OCI-LY7 (cell line): ENCODE data around the gene REEP5. TPM values are rescaled to one million over a fixed set of nuclear protein-coding genes. Genes with fewer than 3 reads are reported as not detected.

Experiments used
- BruUV-seq: library from RNA; stranded (reverse); fragments of 400-500 nt; replicated peaks from 2 replicates; lab custom pipeline; 2021; lab: Mats Ljungman, UMichigan
- CTCF ChIA-PET: fragments of 300-600 bp; sonication (Branson Sonifier 250); formaldehyde crosslinking; loops from one replicate; lab custom pipeline; 2022; ENCODE audit warnings: antibody characterized with exemption; ENCODE audit not compliant: unreplicated experiment; lab: Charles Lee
- POLR2A ChIA-PET: fragments of 300-600 bp; sonication (Branson Sonifier 250); formaldehyde crosslinking; loops from one replicate; lab custom pipeline; 2022; ENCODE audit warnings: antibody characterized with exemption; lab: Charles Lee
- DNase-seq: peaks from one replicate; pipeline ENCODE4 v3.0.0-alpha.2; 2015; ENCODE audit warnings: low spot score
- H2AFZ ChIP-seq: fragments of 200-600 bp; sonication (generic), shearing (Covaris generic); 2 replicates; pipeline ENCODE4 v1.6.1; 2014; ENCODE audit warnings: mild to moderate bottlenecking, antibody characterized with exemption, low read length, moderate library complexity
- H3K27ac ChIP-seq: fragments of 200-600 bp; sonication (generic); 2 replicates; pipeline ENCODE4 v1.5.1; 2014; ENCODE audit warnings: mixed run types, low read depth, mild to moderate bottlenecking, moderate library complexity, low read length, inconsistent platforms; ENCODE audit not compliant: poor library complexity, severe bottlenecking
- H3K36me3 ChIP-seq: fragments of 200-600 bp; sonication (generic); 2 replicates; pipeline ENCODE4 v1.6.1; 2014; ENCODE audit warnings: mild to moderate bottlenecking, antibody characterized with exemption, low read length, moderate library complexity, mixed read lengths; ENCODE audit not compliant: insufficient read depth
- H3K4me1 ChIP-seq: fragments of 200-600 bp; sonication (generic); 2 replicates; pipeline ENCODE4 v1.5.1; 2014; ENCODE audit warnings: mild to moderate bottlenecking, low read length; ENCODE audit not compliant: insufficient read depth, poor library complexity, severe bottlenecking
- H3K4me2 ChIP-seq: fragments of 200-600 bp; sonication (generic); 2 replicates; pipeline ENCODE4 v1.6.1; 2014; ENCODE audit warnings: mild to moderate bottlenecking, low read length
- H3K4me3 ChIP-seq: fragments of 200-600 bp; sonication (generic); 2 replicates; pipeline ENCODE4 v1.5.1; 2014; ENCODE audit warnings: mild to moderate bottlenecking, low read depth, low read length; ENCODE audit not compliant: poor library complexity, severe bottlenecking
- H3K79me2 ChIP-seq: fragments of 200-600 bp; sonication (generic); 2 replicates; pipeline ENCODE4 v1.6.1; 2016; ENCODE audit warnings: low read depth, mild to moderate bottlenecking, low read length, moderate library complexity, mixed read lengths; ENCODE audit not compliant: insufficient read depth
- H3K9me2 ChIP-seq: fragments of 200-600 bp; sonication (generic); 2 replicates; pipeline ENCODE4 v1.6.1; 2016; ENCODE audit warnings: mild to moderate bottlenecking, low read length, mixed read lengths; ENCODE audit not compliant: insufficient read depth
- H3K9me3 ChIP-seq: fragments of 200-600 bp; sonication (generic); 2 replicates; pipeline ENCODE4 v1.6.1; 2014; ENCODE audit warnings: mild to moderate bottlenecking, mixed run types, low read length, mixed read lengths
- H4K20me1 ChIP-seq: fragments of 200-600 bp; sonication (generic); 2 replicates; pipeline ENCODE4 v1.6.1; 2014; ENCODE audit warnings: mild to moderate bottlenecking, antibody characterized with exemption, low read length, moderate library complexity, mixed read lengths; ENCODE audit not compliant: insufficient read depth
- CTCF ChIP-seq: fragments of 200-600 bp; sonication (generic); conservative IDR thresholded peaks from 2 replicates; pipeline ENCODE4 v1.5.1; 2014; ENCODE audit warnings: mild to moderate bottlenecking, antibody characterized with exemption, low read length, moderate library complexity, mixed read lengths
- EZH2phosphoT487 ChIP-seq: fragments of 200-600 bp; sonication (generic); IDR thresholded peaks from 2 replicates; pipeline ENCODE4 v1.6.1; 2018; ENCODE audit warnings: low read depth, borderline replicate concordance, mild to moderate bottlenecking, mixed run types, antibody characterized with exemption, low read length, moderate library complexity, mixed read lengths
- intact Hi-C: fragments of 100-400 bp; cut with micrococcal nuclease; formaldehyde crosslinking; loops from one replicate; pipeline ENCODE4 v1.10.0; 2022; ENCODE audit not compliant: unreplicated experiment
- total RNA-seq, 2 experiments: library from RNA; depleted of rRNA in 1 of 2; stranded (reverse); fragments of >200 nt in 1 of 2; shearing (Covaris generic) in 1 of 2; gene quantifications; 2 replicates each; pipeline ENCODE4 v1.2.3, GENCODE V29; 2014 to 2022

REEP5 gene
- total RNA-seq, 2 experiments from 2014 or later = 25.5 to 32.0 TPM

- CTCF ChIA-PET = no interaction called here
- Histone ChIP-seq H3K79me2 (no peaks in the 10 kb centered on the region), H3K4me3 (no peak overlapping the region), H3K4me2 (no peak overlapping the region), H2AFZ (no peak overlapping the region), H3K9me3 (peaks cover 9% of the 10 kb centered on the region), H3K9me2 (no peaks in the 10 kb centered on the region), H4K20me1 (no peaks in the 10 kb centered on the region), H3K27ac (no peak overlapping the region), H3K4me1 (no peaks in the 10 kb centered on the region), H3K36me3 (no peaks in the 10 kb centered on the region)
- no peak for DNase-seq
- intact Hi-C loops = no loop called here
- POLR2A ChIA-PET = interaction anchor here (0.6 kb wide), 1 partner anchor 377 kb away, joined by 3 read pairs; no protein-coding TSS in a partner anchor
- TF ChIP-seq EZH2phosphoT487 (no peak), CTCF (0 out of 2 replicates have a peak, but pooled peaks have one; percentile 25)
- no TSS peak for BruUV-seq
Measured at GRCh38 chr5:112854651-112855050, 67.4 kb downstream of the REEP5 start.

- no peak overlapping the region for H3K4me2 ChIP-seq
Measured at GRCh38 chr5:112849912-112850311, 72.1 kb downstream of the REEP5 start.

More at GRCh38 chr5:112849912-112850311, 72.1 kb downstream of the REEP5 start:
- TF ChIP-seq CTCF = no peak
- no peak for TF ChIP-seq EZH2phosphoT487
- no peak for DNase-seq
- Histone ChIP-seq H2AFZ (no peak overlapping the region), H3K4me1 (no peaks in the 10 kb centered on the region), H3K4me3 (no peak overlapping the region), H3K9me2 (no peaks in the 10 kb centered on the region), H4K20me1 (no peaks in the 10 kb centered on the region), H3K9me3 (peaks cover 7% of the 10 kb centered on the region), H3K27ac (no peak overlapping the region), H3K36me3 (no peaks in the 10 kb centered on the region), H3K79me2 (no peaks in the 10 kb centered on the region)
- POLR2A ChIA-PET = no interaction called here
- CTCF ChIA-PET = no interaction called here
- no TSS peak for BruUV-seq
- intact Hi-C loops = loop anchor here (5.0 kb wide), 1 partner anchor 158 kb away; no protein-coding TSS in a partner anchor
